Measurements from ENCODE around the gene PLEK. TPM values are rescaled to one million over a fixed set of nuclear protein-coding genes. Genes with fewer than 3 reads are reported as not detected.
"Not testable (repeated sequence)": the region's sequence is repeated elsewhere in the genome, so short reads cannot be mapped to it uniquely, and the experiment has no call there.

Gene PLEK
- total RNA-seq, 4 donors from 2014 or later, result 0.68 to 4.7 (median 2.2) TPM

GRCh38 chr2:68375582-68375981 lies 10.5 kb downstream of the PLEK start:
- intact Hi-C loops (cut with DNase I; ENCODE audit: low total_unique reads) (no loop called here), in situ Hi-C loops (cut with MboI; ENCODE audit: low sequenced_read_pairs in 4 of 4) (no loop called here)
- TF ChIP-seq POLR2A (IDR thresholded peaks at IDR 0.05) (no peak), CTCF (IDR thresholded peaks at IDR 0.05 in 4 of 5, conservative IDR thresholded peaks at IDR 0.05 in 1 of 5) (no peak)
- H3K4me1 ChIP-seq, result no peaks in the 10 kb centered on the region
- H3K27ac ChIP-seq, result no peak overlapping the region
- DNase-seq (no peak), ATAC-seq (no peak)
- H3K36me3 ChIP-seq, result no peaks in the 10 kb centered on the region
- no peak overlapping the region for H3K4me3 ChIP-seq
- H3K9me3 ChIP-seq, result no peaks in the 10 kb centered on the region
- H3K27me3 ChIP-seq, result no peaks in the 10 kb centered on the region

- intact Hi-C loops (cut with DNase I; ENCODE audit: low total_unique reads), result no loop called here
- DNase-seq, result no peak
- Histone ChIP-seq H3K27ac (no peak overlapping the region), H3K9me3 (no peaks in the 10 kb centered on the region), H3K4me3 (no peak overlapping the region), H3K27me3 (no peaks in the 10 kb centered on the region), H3K36me3 (no peaks in the 10 kb centered on the region), H3K4me1 (no peaks in the 10 kb centered on the region)
- in situ Hi-C loops (cut with MboI; ENCODE audit: low sequenced_read_pairs in 4 of 4), result no loop called here
- no peak for TF ChIP-seq POLR2A (IDR thresholded peaks at IDR 0.05)
- no peak for TF ChIP-seq CTCF (IDR thresholded peaks at IDR 0.05 in 4 of 5, conservative IDR thresholded peaks at IDR 0.05 in 1 of 5)
- no peak for ATAC-seq
Observed at GRCh38 chr2:68377137-68377780, 12.2 kb downstream of the PLEK start.

- H3K27ac ChIP-seq; H3K36me3 ChIP-seq; H3K27me3 ChIP-seq; intact Hi-C loops (cut with DNase I; ENCODE audit: low total_unique reads); H3K9me3 ChIP-seq; H3K4me3 ChIP-seq; ATAC-seq; DNase-seq; H3K4me1 ChIP-seq; in situ Hi-C loops (cut with MboI; ENCODE audit: low sequenced_read_pairs in 4 of 4): not testable (repeated sequence)
Observed at GRCh38 chr2:68378779-68379178, 13.7 kb downstream of the PLEK start.

- Histone ChIP-seq H3K36me3 (no peaks in the 10 kb centered on the region), H3K4me1 (no peaks in the 10 kb centered on the region), H3K9me3 (no peaks in the 10 kb centered on the region), H3K4me3 (no peak overlapping the region), H3K27ac (no peak overlapping the region), H3K27me3 (no peaks in the 10 kb centered on the region)
- intact Hi-C loops (cut with DNase I; ENCODE audit: low total_unique reads) (no loop called here), in situ Hi-C loops (cut with MboI; ENCODE audit: low sequenced_read_pairs in 4 of 4) (no loop called here)
- no peak for ATAC-seq
- TF ChIP-seq POLR2A (IDR thresholded peaks at IDR 0.05) (no peak), CTCF (IDR thresholded peaks at IDR 0.05 in 4 of 5, conservative IDR thresholded peaks at IDR 0.05 in 1 of 5) (no peak)
- DNase-seq, result no peak
Observed at GRCh38 chr2:68379184-68379708, 14.2 kb downstream of the PLEK start.

- DNase-seq, result no peak
- in situ Hi-C loops (cut with MboI; ENCODE audit: low sequenced_read_pairs in 4 of 4) (no loop called here), intact Hi-C loops (cut with DNase I; ENCODE audit: low total_unique reads) (no loop called here)
- Histone ChIP-seq H3K4me3 (no peak overlapping the region), H3K9me3 (no peaks in the 10 kb centered on the region), H3K27ac (no peak overlapping the region), H3K27me3 (no peaks in the 10 kb centered on the region), H3K4me1 (no peaks in the 10 kb centered on the region), H3K36me3 (no peaks in the 10 kb centered on the region)
- ATAC-seq, result no peak
- TF ChIP-seq POLR2A (IDR thresholded peaks at IDR 0.05), result no peak
- no peak for TF ChIP-seq CTCF (IDR thresholded peaks at IDR 0.05 in 4 of 5, conservative IDR thresholded peaks at IDR 0.05 in 1 of 5)
Observed at GRCh38 chr2:68383778-68384177, 18.7 kb downstream of the PLEK start.
